Panc1 (cell line): Measurements from ENCODE around the gene PATJ. TPM values are rescaled to one million over a fixed set of nuclear protein-coding genes. Genes with fewer than 3 reads are reported as not detected.

Experiments
- ATAC-seq: fragments of 200-7000 bp; cut with Tn5 transposase; 2 replicates; pipeline ENCODE4 v1.9.1; 2020; ENCODE audit warnings: mild to moderate bottlenecking, moderate library complexity
- BruUV-seq: library from RNA; stranded (reverse); fragments of 400-500 nt; replicated peaks from 2 replicates; lab custom pipeline; 2021; lab: Mats Ljungman, UMichigan
- CTCF ChIA-PET: fragments of 300-600 bp; sonication (Branson Sonifier 250); formaldehyde crosslinking; loops from one replicate; lab custom pipeline; 2022; ENCODE audit warnings: antibody characterized with exemption; lab: Charles Lee
- POLR2A ChIA-PET: fragments of 300-600 bp; sonication (Branson Sonifier 250); formaldehyde crosslinking; loops from one replicate; lab custom pipeline; 2022; ENCODE audit warnings: antibody characterized with exemption; lab: Charles Lee
- DNase-seq: peaks from one replicate; pipeline ENCODE4 v3.0.0-alpha.2; 2010; ENCODE audit warnings: low read depth, low spot score
- H3K27ac ChIP-seq: 2 replicates; pipeline ENCODE4 v1.5.1; 2011; ENCODE audit warnings: mild to moderate bottlenecking, low read length, inconsistent platforms
- H3K27me3 ChIP-seq: fragments of 200-500 bp; sonication (Bioruptor generic); 2 replicates; pipeline ENCODE4 v1.6.0; 2014; ENCODE audit warnings: low read length, inconsistent platforms; ENCODE audit not compliant: control insufficient read depth, insufficient read depth
- H3K36me3 ChIP-seq: fragments of 200-500 bp; sonication (Bioruptor generic); 2 replicates; pipeline ENCODE4 v1.5.1; 2014; ENCODE audit warnings: inconsistent platforms, mild to moderate bottlenecking, low read length, moderate library complexity; ENCODE audit not compliant: control insufficient read depth, insufficient read depth
- H3K4me1 ChIP-seq: 2 replicates; pipeline ENCODE4 v1.5.1; 2011; ENCODE audit warnings: inconsistent platforms, mild to moderate bottlenecking, low read length, moderate library complexity; ENCODE audit not compliant: control insufficient read depth, insufficient read depth
- H3K4me3 ChIP-seq, 2 experiments: 2 replicates each; pipeline ENCODE4 v1.5.1; 2011 to 2012; ENCODE audit warnings: low read depth in 2 of 2, low read length in 2 of 2, mild to moderate bottlenecking in 2 of 2, inconsistent platforms in 1 of 2, moderate library complexity in 1 of 2
- H3K9me3 ChIP-seq: fragments of 200-500 bp; sonication (Bioruptor generic); 2 replicates; pipeline ENCODE4 v1.5.1; 2014; ENCODE audit warnings: low read depth, mild to moderate bottlenecking, inconsistent platforms, low read length, moderate library complexity; ENCODE audit not compliant: control insufficient read depth, insufficient read depth
- POLR2AphosphoS5 ChIP-seq: IDR thresholded peaks from 2 replicates; pipeline ENCODE4 v1.6.1; 2012; ENCODE audit warnings: mild to moderate bottlenecking, low read depth, low read length, moderate library complexity
- SIN3A ChIP-seq: IDR thresholded peaks from 2 replicates; pipeline ENCODE4 v1.6.1; 2012; ENCODE audit warnings: low read depth, mild to moderate bottlenecking, low read length, moderate library complexity, borderline replicate concordance; ENCODE audit not compliant: insufficient read depth
- TCF7L2 ChIP-seq: IDR thresholded peaks from 2 replicates; pipeline ENCODE4 v1.6.1; 2011; ENCODE audit warnings: mild to moderate bottlenecking, low read depth, low read length, inconsistent platforms
- in situ Hi-C: cut with HindIII; loops from 2 replicates; pipeline ENCODE4 v1.10.0; 2016; ENCODE audit warnings: low sequenced_read_pairs, low pct_unique_long_range_greater_than_20kb
- intact Hi-C: fragments of 100-400 bp; cut with micrococcal nuclease; formaldehyde crosslinking; loops from one replicate; pipeline ENCODE4 v1.10.0; 2022; ENCODE audit not compliant: unreplicated experiment
- total RNA-seq: library from RNA; stranded (reverse); gene quantifications from one replicate; pipeline ENCODE4 v1.2.1, GENCODE V29; 2021; ENCODE audit not compliant: unreplicated experiment
- TF ChIP-seq, protein P1 (sequence below): fragments of 450-650 bp; IDR thresholded peaks from 2 replicates; pipeline ENCODE4 v1.5.1; 2017; ENCODE audit warnings: mild to moderate bottlenecking
- TF ChIP-seq, protein P2 (sequence below), 2 experiments: IDR thresholded peaks; 2 replicates each; pipeline ENCODE4 v1.6.1; 2011 to 2012; ENCODE audit warnings: low read depth in 2 of 2, control low read depth in 1 of 2, low read length in 1 of 2, mild to moderate bottlenecking in 1 of 2, moderate library complexity in 1 of 2; ENCODE audit not compliant: insufficient read depth in 1 of 2

Gene PATJ
- total RNA-seq, 1 experiment from 2014 or later: 36.2 TPM

DNA sequence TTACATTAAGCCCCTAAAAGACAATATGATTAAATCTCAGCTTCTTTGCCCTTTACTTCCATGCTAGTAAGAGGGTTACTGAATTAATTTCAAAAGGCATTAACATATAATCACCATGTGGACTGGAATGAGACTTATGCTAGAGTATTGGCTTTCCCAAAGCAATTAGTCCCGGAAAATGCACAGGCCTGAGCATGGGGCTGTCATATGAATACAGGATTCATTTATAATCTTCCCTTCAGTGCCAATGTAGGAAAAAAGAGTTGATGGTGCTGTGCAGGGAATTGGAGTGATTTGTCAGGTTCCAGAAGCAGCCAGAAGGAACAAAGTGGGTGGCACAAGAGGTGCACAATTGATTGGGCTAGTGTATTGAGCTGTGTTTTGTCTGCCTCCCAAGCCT, 253.4 kb downstream of the PATJ start:
- no TSS peak for BruUV-seq
- in situ Hi-C loops (no loop called here), intact Hi-C loops (no loop called here)
- no peaks in the 10 kb centered on the region for H3K9me3 ChIP-seq
- no peaks in the 10 kb centered on the region for H3K27me3 ChIP-seq
- ChIA-PET POLR2A (no interaction called here), CTCF (no interaction called here)
- TF ChIP-seq TCF7L2: no peak
- TF ChIP-seq SIN3A: no peak
- TF ChIP-seq, protein P1, sequence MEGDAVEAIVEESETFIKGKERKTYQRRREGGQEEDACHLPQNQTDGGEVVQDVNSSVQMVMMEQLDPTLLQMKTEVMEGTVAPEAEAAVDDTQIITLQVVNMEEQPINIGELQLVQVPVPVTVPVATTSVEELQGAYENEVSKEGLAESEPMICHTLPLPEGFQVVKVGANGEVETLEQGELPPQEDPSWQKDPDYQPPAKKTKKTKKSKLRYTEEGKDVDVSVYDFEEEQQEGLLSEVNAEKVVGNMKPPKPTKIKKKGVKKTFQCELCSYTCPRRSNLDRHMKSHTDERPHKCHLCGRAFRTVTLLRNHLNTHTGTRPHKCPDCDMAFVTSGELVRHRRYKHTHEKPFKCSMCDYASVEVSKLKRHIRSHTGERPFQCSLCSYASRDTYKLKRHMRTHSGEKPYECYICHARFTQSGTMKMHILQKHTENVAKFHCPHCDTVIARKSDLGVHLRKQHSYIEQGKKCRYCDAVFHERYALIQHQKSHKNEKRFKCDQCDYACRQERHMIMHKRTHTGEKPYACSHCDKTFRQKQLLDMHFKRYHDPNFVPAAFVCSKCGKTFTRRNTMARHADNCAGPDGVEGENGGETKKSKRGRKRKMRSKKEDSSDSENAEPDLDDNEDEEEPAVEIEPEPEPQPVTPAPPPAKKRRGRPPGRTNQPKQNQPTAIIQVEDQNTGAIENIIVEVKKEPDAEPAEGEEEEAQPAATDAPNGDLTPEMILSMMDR: no peak
- TF ChIP-seq, protein P2, sequence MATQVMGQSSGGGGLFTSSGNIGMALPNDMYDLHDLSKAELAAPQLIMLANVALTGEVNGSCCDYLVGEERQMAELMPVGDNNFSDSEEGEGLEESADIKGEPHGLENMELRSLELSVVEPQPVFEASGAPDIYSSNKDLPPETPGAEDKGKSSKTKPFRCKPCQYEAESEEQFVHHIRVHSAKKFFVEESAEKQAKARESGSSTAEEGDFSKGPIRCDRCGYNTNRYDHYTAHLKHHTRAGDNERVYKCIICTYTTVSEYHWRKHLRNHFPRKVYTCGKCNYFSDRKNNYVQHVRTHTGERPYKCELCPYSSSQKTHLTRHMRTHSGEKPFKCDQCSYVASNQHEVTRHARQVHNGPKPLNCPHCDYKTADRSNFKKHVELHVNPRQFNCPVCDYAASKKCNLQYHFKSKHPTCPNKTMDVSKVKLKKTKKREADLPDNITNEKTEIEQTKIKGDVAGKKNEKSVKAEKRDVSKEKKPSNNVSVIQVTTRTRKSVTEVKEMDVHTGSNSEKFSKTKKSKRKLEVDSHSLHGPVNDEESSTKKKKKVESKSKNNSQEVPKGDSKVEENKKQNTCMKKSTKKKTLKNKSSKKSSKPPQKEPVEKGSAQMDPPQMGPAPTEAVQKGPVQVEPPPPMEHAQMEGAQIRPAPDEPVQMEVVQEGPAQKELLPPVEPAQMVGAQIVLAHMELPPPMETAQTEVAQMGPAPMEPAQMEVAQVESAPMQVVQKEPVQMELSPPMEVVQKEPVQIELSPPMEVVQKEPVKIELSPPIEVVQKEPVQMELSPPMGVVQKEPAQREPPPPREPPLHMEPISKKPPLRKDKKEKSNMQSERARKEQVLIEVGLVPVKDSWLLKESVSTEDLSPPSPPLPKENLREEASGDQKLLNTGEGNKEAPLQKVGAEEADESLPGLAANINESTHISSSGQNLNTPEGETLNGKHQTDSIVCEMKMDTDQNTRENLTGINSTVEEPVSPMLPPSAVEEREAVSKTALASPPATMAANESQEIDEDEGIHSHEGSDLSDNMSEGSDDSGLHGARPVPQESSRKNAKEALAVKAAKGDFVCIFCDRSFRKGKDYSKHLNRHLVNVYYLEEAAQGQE (IDR thresholded peaks at IDR 0.05; ENCODE audit: insufficient read depth in 1 of 2, low read depth in 2 of 2, low read length in 1 of 2): no peak
- TF ChIP-seq POLR2AphosphoS5: no peak
- H3K36me3 ChIP-seq: no peaks in the 10 kb centered on the region
- H3K4me1 ChIP-seq: no peaks in the 10 kb centered on the region
- ATAC-seq (no peak), DNase-seq (no peak)
- H3K27ac ChIP-seq: no peak overlapping the region
- no peak overlapping the region for H3K4me3 ChIP-seq

DNA sequence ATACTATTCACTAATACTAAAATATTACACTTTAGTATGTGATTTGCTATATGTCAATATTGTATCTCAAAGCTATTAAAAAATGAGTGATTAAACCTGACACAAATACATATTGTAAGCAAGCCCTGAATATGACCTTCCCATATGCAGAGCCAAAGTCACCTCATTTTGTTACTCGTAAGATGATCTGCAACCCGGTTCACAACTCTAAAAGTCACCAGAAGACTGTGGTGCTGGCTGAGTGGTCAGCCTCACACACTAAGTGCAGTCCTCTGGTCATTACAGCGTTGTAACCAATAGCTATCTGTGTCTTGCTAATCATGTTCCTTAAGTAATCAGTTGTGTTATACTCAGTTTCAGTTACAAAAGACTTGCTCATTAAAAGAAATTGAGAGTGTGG, 254.8 kb downstream of the PATJ start:
- H3K4me3 ChIP-seq: no peak overlapping the region
- ATAC-seq (no peak), DNase-seq (no peak)
- no peaks in the 10 kb centered on the region for H3K4me1 ChIP-seq
- H3K9me3 ChIP-seq: no peaks in the 10 kb centered on the region
- in situ Hi-C loops (no loop called here), intact Hi-C loops (no loop called here)
- CTCF ChIA-PET: no interaction called here
- TF ChIP-seq, protein P1: no peak
- TF ChIP-seq POLR2AphosphoS5 (no peak), TCF7L2 (no peak), SIN3A (no peak)
- TF ChIP-seq, protein P2 (IDR thresholded peaks at IDR 0.05; ENCODE audit: insufficient read depth in 1 of 2, low read depth in 2 of 2, low read length in 1 of 2): no peak
- H3K36me3 ChIP-seq: no peaks in the 10 kb centered on the region
- POLR2A ChIA-PET: interaction anchor here (0.7 kb wide), 1 partner anchor 10 kb away, joined by 4 read pairs; no protein-coding TSS in a partner anchor
- no TSS peak for BruUV-seq
- no peak overlapping the region for H3K27ac ChIP-seq
- H3K27me3 ChIP-seq: no peaks in the 10 kb centered on the region
